ENCODE results near the gene RAD51B.

The RAD51B gene

GRCh38 chr14:67837011-67837624 is 17.5 kb downstream of the RAD51B start:
- DNase-seq: no peak

- no peak for DNase-seq
Observed at GRCh38 chr14:67846029-67846610, 26.5 kb downstream of the RAD51B start.

GRCh38 chr14:67850066-67850830 is 30.7 kb downstream of the RAD51B start:
- DNase-seq: no peak

- no peak for DNase-seq
Observed at GRCh38 chr14:67851785-67852410, 32.3 kb downstream of the RAD51B start.

- no peak for DNase-seq
Observed at GRCh38 chr14:67852926-67853604, 33.5 kb downstream of the RAD51B start.

GRCh38 chr14:67853715-67854114 is 34.1 kb downstream of the RAD51B start:
- no peak for DNase-seq

DNA sequence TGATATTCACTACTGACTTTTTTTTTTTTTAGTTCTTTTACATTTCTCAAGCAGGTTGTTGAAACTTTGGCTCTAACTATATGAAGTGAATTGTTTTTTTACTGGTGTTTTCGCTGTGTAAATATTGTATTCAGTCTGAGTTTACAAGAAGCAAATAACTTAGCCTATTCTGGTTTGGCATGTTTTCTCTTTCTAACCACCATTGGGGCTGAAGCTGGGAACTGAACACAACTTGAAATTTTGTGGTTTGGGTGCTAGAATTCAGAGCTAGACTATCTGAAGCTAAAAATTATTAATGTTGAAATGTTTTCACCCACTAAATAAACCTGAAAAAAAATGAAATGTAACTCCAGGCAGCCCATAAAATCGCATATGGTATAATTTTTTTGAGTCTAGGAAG is 37.2 kb downstream of the RAD51B start:
- DNase-seq: no peak

DNA sequence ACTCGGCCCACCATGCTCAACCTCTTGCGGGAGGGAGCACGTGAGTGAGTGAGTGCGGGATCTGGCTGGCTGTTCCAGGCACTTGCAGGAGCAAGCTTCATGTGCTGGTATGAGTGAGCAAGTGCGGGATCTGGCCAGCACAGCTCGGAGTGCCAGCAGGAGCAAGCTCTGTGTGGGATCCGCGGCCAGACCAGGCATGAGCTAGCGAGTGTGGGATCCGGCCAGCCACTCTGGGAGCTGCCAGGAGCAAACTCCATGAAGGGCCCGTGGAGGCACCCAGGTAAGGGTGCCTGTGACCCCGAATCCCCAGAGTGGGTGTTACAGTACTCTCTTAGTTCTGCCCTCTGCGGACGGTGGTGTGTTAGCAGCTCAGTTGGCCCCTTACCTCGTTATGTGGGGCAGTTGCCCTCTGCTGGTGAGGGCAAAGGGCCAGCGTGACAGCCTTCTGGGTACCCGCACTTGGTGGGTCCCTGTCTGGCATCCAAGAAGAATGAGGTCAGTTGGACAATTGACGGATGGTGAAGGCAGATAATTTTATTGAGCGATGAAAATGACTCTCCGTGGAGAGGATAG is 38.3 kb downstream of the RAD51B start:
- DNase-seq: no peak

GRCh38 chr14:67859169-67859749 is 39.7 kb downstream of the RAD51B start:
- no peak for DNase-seq

DNA sequence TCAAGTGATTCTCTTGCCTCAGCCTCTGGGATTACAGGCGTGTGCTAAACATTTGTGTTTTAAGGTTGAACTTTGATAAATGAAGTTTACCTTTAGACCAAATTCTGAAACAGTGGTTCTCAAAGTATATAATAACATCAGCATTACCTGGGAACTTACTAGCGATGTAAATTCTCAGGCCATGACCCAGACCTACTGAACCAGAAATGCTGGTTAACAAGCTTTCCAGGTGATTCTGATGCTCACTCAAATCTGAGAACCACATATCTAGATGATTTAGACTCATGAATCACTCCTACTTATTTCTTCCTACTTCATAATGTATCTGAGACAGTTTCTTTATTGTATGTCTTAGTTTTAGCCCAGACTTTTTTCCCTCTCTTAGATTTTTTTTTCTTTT is 43.6 kb downstream of the RAD51B start:
- no peak for DNase-seq

DNA sequence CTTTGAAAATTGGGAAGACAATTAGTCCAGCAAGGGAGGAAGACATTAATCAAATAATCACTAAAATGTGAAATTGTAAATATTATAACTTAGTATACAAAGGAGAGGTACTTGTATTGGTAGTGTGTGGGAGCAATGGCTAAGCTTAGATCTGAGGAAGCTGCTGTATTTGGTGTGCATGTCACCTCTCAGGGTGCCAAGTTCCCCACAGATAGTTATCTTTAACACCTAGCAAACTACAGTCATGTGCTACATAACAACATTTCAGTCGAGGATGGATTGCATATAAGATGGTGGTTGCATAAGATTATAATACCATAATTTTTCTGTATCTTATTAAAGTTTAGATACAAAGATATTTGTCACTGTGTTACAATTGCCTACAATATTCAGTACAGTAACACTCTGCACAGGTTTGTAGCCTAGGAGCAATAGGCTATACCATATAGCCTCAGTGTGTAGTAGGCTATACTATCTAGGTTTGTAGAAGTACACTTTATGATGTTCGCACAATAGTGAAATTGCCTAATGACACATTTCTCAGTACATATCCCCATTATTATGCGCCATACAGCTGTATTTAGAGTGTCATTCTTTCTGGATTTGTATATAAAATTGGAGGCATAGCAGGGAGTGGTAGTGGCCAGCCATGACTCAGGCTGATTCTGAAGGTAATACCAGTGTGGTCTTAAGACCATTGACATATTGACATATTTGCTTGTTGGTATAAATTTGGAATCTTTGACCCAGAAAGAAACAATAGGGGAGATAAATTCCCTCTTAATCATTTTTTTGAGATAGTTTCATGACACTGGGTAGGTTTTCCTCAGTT is 55.8 kb downstream of the RAD51B start:
- no peak for DNase-seq

GRCh38 chr14:67879026-67879425 is 59.4 kb downstream of the RAD51B start:
- no peak for DNase-seq

DNA sequence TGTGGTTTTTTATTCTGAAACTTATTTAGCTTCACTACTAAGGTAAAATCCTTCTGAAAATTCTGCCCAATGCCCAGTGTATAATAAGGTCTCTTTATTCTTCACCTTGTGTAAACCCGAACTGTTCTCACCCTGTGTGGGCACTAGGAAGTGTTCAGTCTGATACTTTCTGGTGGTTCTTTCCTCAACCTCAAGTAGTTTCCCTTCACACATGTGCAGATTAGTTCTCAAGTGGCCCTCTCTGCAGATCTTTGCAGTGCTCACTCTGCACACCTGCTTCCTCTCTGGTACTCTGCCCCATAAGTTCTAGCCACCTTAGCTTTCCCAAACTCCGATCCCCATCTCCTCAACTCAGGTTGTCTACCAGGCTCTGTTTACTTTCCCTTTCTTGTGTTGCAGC is 61.6 kb downstream of the RAD51B start:
- no peak for DNase-seq

GRCh38 chr14:67882986-67883555 is 63.5 kb downstream of the RAD51B start:
- DNase-seq: no peak

DNA sequence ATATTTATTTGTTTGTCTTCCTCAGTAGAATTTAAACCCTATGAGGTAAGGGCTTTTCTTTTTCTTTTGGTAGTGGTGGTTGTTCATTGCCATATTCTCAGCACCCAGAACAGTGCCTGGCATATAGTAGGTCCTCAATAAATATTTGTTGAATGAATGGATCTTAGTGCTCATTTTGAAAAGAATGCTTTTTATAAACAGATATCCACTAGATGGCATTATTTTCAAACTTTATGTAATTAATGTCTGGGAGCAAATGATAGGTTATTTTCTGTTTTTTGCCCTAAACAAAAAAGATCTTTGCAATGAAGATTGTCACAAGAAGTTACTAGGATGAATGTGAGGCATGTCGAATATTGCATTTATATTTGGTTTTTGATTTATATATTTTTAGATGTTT is 64.1 kb downstream of the RAD51B start:
- no peak for DNase-seq

GRCh38 chr14:67886191-67886590 is 66.6 kb downstream of the RAD51B start:
- DNase-seq: no peak

DNA sequence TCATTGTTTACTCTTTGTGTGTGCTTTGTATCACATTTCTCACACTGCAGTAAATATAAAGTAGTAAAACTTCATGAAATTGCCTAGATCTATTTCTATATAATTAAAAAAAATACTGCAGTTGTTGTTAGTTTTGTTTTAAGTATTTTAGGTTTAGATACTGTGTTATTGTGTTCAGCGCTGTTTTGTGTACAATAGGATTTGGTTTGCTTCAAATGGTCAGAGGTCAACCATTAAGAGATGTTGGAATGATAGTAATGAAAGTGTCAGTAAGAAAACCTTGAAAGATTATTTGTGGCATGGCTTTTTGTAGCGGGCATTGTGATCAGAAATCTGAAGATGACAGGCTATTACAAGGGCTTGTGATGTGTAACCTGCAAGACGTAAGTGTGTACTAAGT is 67.9 kb downstream of the RAD51B start:
- DNase-seq: no peak

- DNase-seq: no peak
Observed at GRCh38 chr14:67889455-67889854, 69.9 kb downstream of the RAD51B start.

- no peak for DNase-seq
Observed at GRCh38 chr14:67892466-67893100, 73.0 kb downstream of the RAD51B start.

DNA sequence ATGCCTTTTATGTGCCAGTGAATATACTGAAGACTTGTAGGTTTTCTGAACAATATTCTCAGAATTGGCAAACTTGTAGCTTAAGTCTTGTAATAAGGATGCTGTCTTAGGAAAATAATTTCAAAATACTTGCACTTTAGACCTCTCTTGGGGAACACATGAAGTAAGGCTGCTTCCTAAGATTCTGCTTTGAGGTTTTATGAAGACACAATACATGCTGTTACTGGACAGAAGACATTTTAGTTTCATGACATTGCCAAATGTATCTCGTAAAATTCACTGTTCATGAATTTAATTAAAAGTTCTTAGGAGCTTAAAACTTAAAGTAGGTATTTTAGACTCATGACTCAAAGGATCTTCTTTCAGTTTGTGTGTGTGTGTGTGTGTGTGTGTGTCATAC is 80.7 kb downstream of the RAD51B start:
- DNase-seq: no peak
